Measurements from ENCODE around the gene UFD1. TPM values are rescaled to one million over a fixed set of nuclear protein-coding genes. Genes with fewer than 3 reads are reported as not detected.

The UFD1 gene
- total RNA-seq, 2 experiments from 2014 or later = 68.5 to 77.4 TPM

DNA sequence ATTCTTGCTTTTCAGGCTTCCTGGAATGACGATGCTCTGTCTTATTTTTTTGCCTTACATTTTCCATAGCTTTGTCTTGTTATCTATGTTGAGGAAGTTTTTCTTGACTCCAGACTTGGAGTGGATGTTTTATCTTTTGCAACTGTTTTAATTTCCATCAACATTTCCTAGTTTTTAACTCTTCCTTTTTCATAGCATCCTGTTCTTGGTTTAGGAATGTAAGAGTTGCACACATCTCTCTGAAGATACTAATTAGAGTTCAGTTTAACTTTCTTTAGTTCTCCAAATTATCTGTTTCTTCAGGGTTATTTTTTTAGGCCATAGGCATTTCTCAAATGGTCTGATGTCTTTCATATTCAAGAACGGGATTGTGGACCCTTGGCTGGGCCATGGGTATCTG lies 34.8 kb upstream of the UFD1 start:
- no peak for ATAC-seq (ENCODE audit: poor library complexity)
- Mint-ChIP-seq H3K27ac (no peak overlapping the region), H3K27me3 (no peaks in the 10 kb centered on the region), H3K9me3 (peaks cover 4% of the 10 kb centered on the region), H3K4me3 (no peak overlapping the region), H3K4me1 (ENCODE audit: low read depth) (peaks cover 4% of the 10 kb centered on the region), H3K36me3 (ENCODE audit: low read depth) (no peaks in the 10 kb centered on the region)
- TF ChIP-seq CTCF (IDR thresholded peaks at IDR 0.05) = no peak
- H3K4me3 ChIP-seq (ENCODE audit: low read length) = no peak overlapping the region
- POLR2A ChIA-PET = no interaction called here
- H3K9me3 ChIP-seq (ENCODE audit: control insufficient read depth in 1 of 2, insufficient read depth in 1 of 2, low read length in 2 of 2) = peaks cover 5 to 7% of the 10 kb centered on the region in 2 experiments
- no peaks in the 10 kb centered on the region for H3K36me3 ChIP-seq (ENCODE audit: insufficient read depth, low read length)
- DNase-seq = no peak
- CTCF ChIA-PET = no interaction called here
- H3K4me1 ChIP-seq (ENCODE audit: insufficient read depth, low read length) = no peaks in the 10 kb centered on the region
- no peaks in the 10 kb centered on the region for H3K27me3 ChIP-seq (ENCODE audit: control insufficient read depth in 1 of 2, insufficient read depth in 2 of 2, low read length in 2 of 2)
- intact Hi-C loops (cut with DNase I, micrococcal nuclease) = no loop called here
- no peak overlapping the region for H3K27ac ChIP-seq (ENCODE audit: low read depth in 1 of 2, low read length in 2 of 2)

DNA sequence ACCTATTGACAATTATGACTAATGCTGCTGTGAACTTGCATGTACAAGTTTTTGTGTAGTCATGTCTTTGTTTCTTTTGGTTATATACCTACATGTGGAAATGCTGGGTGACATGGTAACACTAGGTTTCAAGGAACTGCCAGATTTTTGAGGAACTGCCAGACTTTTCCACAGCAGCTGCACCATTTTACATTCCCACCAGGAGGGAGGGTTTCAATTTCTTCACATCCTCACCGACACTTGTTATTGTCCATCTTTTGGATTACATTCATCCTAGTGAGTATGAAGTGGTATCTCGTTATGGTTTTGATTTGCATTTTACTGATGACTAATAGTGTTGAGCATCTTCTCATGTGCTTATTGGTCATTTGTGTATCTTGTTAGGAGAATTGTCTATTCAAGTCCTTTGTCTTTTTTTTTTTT lies 31.9 kb upstream of the UFD1 start:
- Mint-ChIP-seq H3K27me3 (no peaks in the 10 kb centered on the region), H3K9me3 (peaks cover 4% of the 10 kb centered on the region), H3K27ac (no peak overlapping the region), H3K4me1 (ENCODE audit: low read depth) (peaks cover 7% of the 10 kb centered on the region), H3K4me3 (no peak overlapping the region), H3K36me3 (ENCODE audit: low read depth) (no peaks in the 10 kb centered on the region)
- Histone ChIP-seq H3K36me3 (ENCODE audit: insufficient read depth, low read length) (no peaks in the 10 kb centered on the region), H3K4me1 (ENCODE audit: insufficient read depth, low read length) (peaks cover 1% of the 10 kb centered on the region), H3K27ac (ENCODE audit: low read depth in 1 of 2, low read length in 2 of 2) (no peak overlapping the region), H3K4me3 (ENCODE audit: low read length) (no peak overlapping the region), H3K9me3 (ENCODE audit: control insufficient read depth in 1 of 2, insufficient read depth in 1 of 2, low read length in 2 of 2) (peaks cover 5 to 7% of the 10 kb centered on the region in 2 experiments), H3K27me3 (ENCODE audit: control insufficient read depth in 1 of 2, insufficient read depth in 2 of 2, low read length in 2 of 2) (no peaks in the 10 kb centered on the region)
- POLR2A ChIA-PET = no interaction called here
- no peak for TF ChIP-seq CTCF (IDR thresholded peaks at IDR 0.05)
- no peak for DNase-seq
- CTCF ChIA-PET = no interaction called here
- intact Hi-C loops (cut with DNase I, micrococcal nuclease) = no loop called here
- no peak for ATAC-seq (ENCODE audit: poor library complexity)

DNA sequence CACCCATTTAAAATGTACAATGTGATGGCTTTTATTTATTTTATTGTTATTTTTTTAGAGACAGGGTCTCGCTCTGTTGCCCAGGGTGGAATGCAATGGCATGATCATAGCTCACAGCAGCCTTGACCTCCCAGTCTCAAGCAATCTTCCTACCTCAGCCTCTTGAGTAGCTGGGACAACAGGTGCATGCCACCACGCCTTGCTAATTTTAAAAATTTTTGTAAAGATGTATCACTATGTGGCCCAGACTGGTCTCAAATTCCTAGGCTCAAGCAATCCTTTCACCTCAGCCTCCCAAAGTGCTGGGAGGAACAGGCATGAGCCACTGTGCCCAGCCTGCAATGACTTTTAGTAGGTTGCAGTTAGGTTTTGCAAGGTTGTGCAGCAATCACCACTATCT lies 30.9 kb upstream of the UFD1 start:
- H3K4me1 Mint-ChIP-seq (ENCODE audit: low read depth) = peaks cover 16% of the 10 kb centered on the region
- Histone ChIP-seq H3K27me3 (ENCODE audit: control insufficient read depth in 1 of 2, insufficient read depth in 2 of 2, low read length in 2 of 2) (no peaks in the 10 kb centered on the region), H3K9me3 (ENCODE audit: control insufficient read depth in 1 of 2, insufficient read depth in 1 of 2, low read length in 2 of 2) (peaks cover 5 to 7% of the 10 kb centered on the region in 2 experiments), H3K4me3 (ENCODE audit: low read length) (no peak overlapping the region), H3K4me1 (ENCODE audit: insufficient read depth, low read length) (peaks cover 11% of the 10 kb centered on the region), H3K27ac (ENCODE audit: low read depth in 1 of 2, low read length in 2 of 2) (no peak overlapping the region), H3K36me3 (ENCODE audit: insufficient read depth, low read length) (no peaks in the 10 kb centered on the region)
- DNase-seq (no peak), ATAC-seq (ENCODE audit: poor library complexity) (no peak)
- H3K27ac Mint-ChIP-seq = no peak overlapping the region
- intact Hi-C loops (cut with DNase I, micrococcal nuclease) = no loop called here
- no peak for TF ChIP-seq CTCF (IDR thresholded peaks at IDR 0.05)
- no peaks in the 10 kb centered on the region for H3K36me3 Mint-ChIP-seq (ENCODE audit: low read depth)
- POLR2A ChIA-PET = no interaction called here
- H3K4me3 Mint-ChIP-seq = no peak overlapping the region
- CTCF ChIA-PET = no interaction called here
- H3K9me3 Mint-ChIP-seq = peaks cover 4% of the 10 kb centered on the region
- H3K27me3 Mint-ChIP-seq = no peaks in the 10 kb centered on the region

Measured in CD4-positive, alpha-beta T cell (primary cell).